ENCODE measurements around the gene TXNIP. TPM values are rescaled to one million over a fixed set of nuclear protein-coding genes. Genes with fewer than 3 reads are reported as not detected.

Gene TXNIP
- total RNA-seq, 1 donor from 2014 or later: 1,858 TPM

- peak overlapping the region; percentile 96 for H3K27ac ChIP-seq
- intact Hi-C loops (cut with DNase I): loop anchor here (2.0 to 5.0 kb wide), 2 partner anchors 19 to 40 kb away; no protein-coding TSS in a partner anchor
- peaks cover 60% of the 10 kb centered on the region for H3K4me1 ChIP-seq
- peaks cover 19 to 32% of the 10 kb centered on the region in 2 donors for H3K36me3 ChIP-seq
- TF ChIP-seq POLR2AphosphoS5 (IDR thresholded peaks at IDR 0.05; ENCODE audit: insufficient read depth in 1 of 2, low read depth in 1 of 2) (no peak), POLR2A (IDR thresholded peaks at IDR 0.05) (no peak), CTCF (IDR thresholded peaks at IDR 0.05) (no peak)
- H3K4me3 ChIP-seq: peak overlapping the region; percentile 83 to 89
- H3K9me3 ChIP-seq: no peaks in the 10 kb centered on the region
- DNase-seq (ENCODE audit: extremely low spot score in 2 of 2): no peak
- no peaks in the 10 kb centered on the region for H3K27me3 ChIP-seq
These were observed 1.3 kb upstream of the TXNIP start for GRCh38 chr1:145997718-145998023.

GRCh38 chr1:145997016-145997717 lies 788 bp upstream of the TXNIP start:
- Histone ChIP-seq H3K27ac (peak overlapping the region; percentile 96), H3K36me3 (peaks cover 19 to 37% of the 10 kb centered on the region in 2 donors), H3K4me1 (peaks cover 64% of the 10 kb centered on the region), H3K27me3 (no peaks in the 10 kb centered on the region), H3K9me3 (no peaks in the 10 kb centered on the region), H3K4me3 (peak overlapping the region; percentile 83 to 89)
- TF ChIP-seq CTCF (IDR thresholded peaks at IDR 0.05): no peak
- peak in 1 of 2 donors; percentile 62 for TF ChIP-seq POLR2A (IDR thresholded peaks at IDR 0.05)
- TF ChIP-seq POLR2AphosphoS5 (IDR thresholded peaks at IDR 0.05; ENCODE audit: insufficient read depth in 1 of 2, low read depth in 1 of 2): peak in 1 of 2 donors; percentile 65
- DNase-seq (ENCODE audit: extremely low spot score in 2 of 2): no peak
- intact Hi-C loops (cut with DNase I): loop anchor here (2.0 to 5.0 kb wide), 2 partner anchors 18 to 40 kb away; no protein-coding TSS in a partner anchor

GRCh38 chr1:145995964-145996432 lies 381 bp downstream of the TXNIP start:
- Histone ChIP-seq H3K36me3 (peaks cover 19 to 40% of the 10 kb centered on the region in 2 donors), H3K27ac (peak overlapping the region; percentile 96), H3K9me3 (no peaks in the 10 kb centered on the region), H3K27me3 (no peaks in the 10 kb centered on the region), H3K4me3 (peak overlapping the region; percentile 83 to 89), H3K4me1 (peaks cover 58% of the 10 kb centered on the region)
- TF ChIP-seq CTCF (IDR thresholded peaks at IDR 0.05) (no peak), POLR2A (IDR thresholded peaks at IDR 0.05) (no peak), POLR2AphosphoS5 (IDR thresholded peaks at IDR 0.05; ENCODE audit: insufficient read depth in 1 of 2, low read depth in 1 of 2) (no peak)
- no peak for DNase-seq (ENCODE audit: extremely low spot score in 2 of 2)
- intact Hi-C loops (cut with DNase I): loop anchor here (2.0 to 5.0 kb wide), 2 partner anchors 17 to 41 kb away; no protein-coding TSS in a partner anchor

GRCh38 chr1:145995148-145995881 lies 1.1 kb downstream of the TXNIP start:
- no peaks in the 10 kb centered on the region for H3K27me3 ChIP-seq
- TF ChIP-seq POLR2AphosphoS5 (IDR thresholded peaks at IDR 0.05; ENCODE audit: insufficient read depth in 1 of 2, low read depth in 1 of 2) (no peak), CTCF (IDR thresholded peaks at IDR 0.05) (no peak), POLR2A (IDR thresholded peaks at IDR 0.05) (no peak)
- peak overlapping the region; percentile 83 to 89 for H3K4me3 ChIP-seq
- H3K27ac ChIP-seq: peak overlapping the region; percentile 96
- no peaks in the 10 kb centered on the region for H3K9me3 ChIP-seq
- peaks cover 52% of the 10 kb centered on the region for H3K4me1 ChIP-seq
- no peak for DNase-seq (ENCODE audit: extremely low spot score in 2 of 2)
- intact Hi-C loops (cut with DNase I): loop anchor here (5.0 kb wide), 1 partner anchor 42 kb away; no protein-coding TSS in a partner anchor
- H3K36me3 ChIP-seq: peaks cover 19 to 40% of the 10 kb centered on the region in 2 donors

Data from vagina (tissue), 2 donors.